HepG2 (cell line): ENCODE results near the gene SCAF8. TPM values are rescaled to one million over a fixed set of nuclear protein-coding genes. Genes with fewer than 3 reads are reported as not detected.

Source experiments
- ATAC-seq: fragments of 200-7000 bp; cut with Tn5 transposase; 3 replicates; pipeline ENCODE4 v1.9.1; 2020; ENCODE audit warnings: mild to moderate bottlenecking, moderate library complexity
- BruUV-seq: library from RNA; stranded (reverse); fragments of 400-500 nt; replicated peaks from 2 replicates; lab custom pipeline; 2021; lab: Mats Ljungman, UMichigan
- CTCF ChIA-PET: fragments of 300-600 bp; formaldehyde crosslinking; extraction: SDS; loops from one replicate; lab custom pipeline; 2021; ENCODE audit warnings: low total read pairs, inconsistent platforms, low intra/inter-chr PET ratio; lab: Yijun Ruan, JAX
- POLR2A ChIA-PET: fragments of 350-600 bp; sonication (Branson Sonifier 250); formaldehyde crosslinking; loops from one replicate; lab custom pipeline; 2020; ENCODE audit warnings: antibody characterized with exemption, inconsistent platforms; lab: Yijun Ruan, JAX
- DNase-seq: peaks from one replicate; pipeline ENCODE4 v3.0.0-alpha.2; 2015; ENCODE audit warnings: low spot score
- FAIRE-seq: peaks from 3 replicates; lab custom pipeline; 2011; peaks lifted over from hg19 to GRCh38; lab: Jason Lieb, UNC
- H2AFZ ChIP-seq: one replicate; pipeline ENCODE4 v1.6.1; 2011; ENCODE audit warnings: low read length, inconsistent platforms
- H3K27ac ChIP-seq: fragments of 300-600 bp; 3 replicates; pipeline ENCODE4 v1.8.0; 2011; ENCODE audit warnings: mixed run types, mild to moderate bottlenecking, mixed read lengths, low read length, inconsistent platforms; ENCODE audit not compliant: insufficient read depth; ENCODE audit errors: extremely low read length
- H3K27me3 ChIP-seq, 2 experiments: fragments of 200-600 bp in 1 of 2; 2 replicates in 1 of 2; 3 replicates in 1 of 2; pipeline versions ENCODE4 v1.6.0 to v1.8.0; 2011; ENCODE audit warnings: low read length in 2 of 2, mild to moderate bottlenecking in 2 of 2, moderate library complexity in 2 of 2, inconsistent platforms in 1 of 2; ENCODE audit not compliant: insufficient read depth in 2 of 2, control insufficient read depth in 1 of 2
- H3K36me3 ChIP-seq, 2 experiments: fragments of 200-600 bp in 1 of 2; replicated peaks in 1 of 2; 2 replicates in 1 of 2; 3 replicates in 1 of 2; pipeline versions ENCODE4 v1.5.1 to v1.8.0; 2011; ENCODE audit warnings: low read length in 2 of 2, inconsistent platforms in 1 of 2; ENCODE audit not compliant: insufficient read depth in 2 of 2, control insufficient read depth in 1 of 2
- H3K4me1 ChIP-seq: 2 replicates; pipeline ENCODE4 v1.5.1; 2012; ENCODE audit warnings: low read length, inconsistent platforms; ENCODE audit not compliant: insufficient read depth
- H3K4me2 ChIP-seq: 2 replicates; pipeline ENCODE4 v1.6.0; 2011; ENCODE audit warnings: low read depth, low read length, inconsistent platforms
- H3K4me3 ChIP-seq, 3 experiments: fragments of 200-600 bp in 1 of 3; sonication (generic), shearing (Covaris generic) in 1 of 3; replicated peaks in 1 of 3; 2 replicates each; pipeline ENCODE4 v1.5.1; 2011 to 2016; ENCODE audit warnings: low read length in 3 of 3, inconsistent platforms in 2 of 3, low read depth in 2 of 3, mild to moderate bottlenecking in 2 of 3, control low read depth in 1 of 3, mixed read lengths in 1 of 3; ENCODE audit not compliant: insufficient read depth in 1 of 3
- H3K79me2 ChIP-seq: one replicate; pipeline ENCODE4 v1.6.1; 2011; ENCODE audit warnings: low read length, inconsistent platforms; ENCODE audit not compliant: insufficient read depth
- H3K9ac ChIP-seq: 2 replicates; pipeline ENCODE4 v1.6.0; 2011; ENCODE audit warnings: mild to moderate bottlenecking, low read depth, low read length, inconsistent platforms; ENCODE audit not compliant: insufficient read depth
- H3K9me3 ChIP-seq: 2 replicates; pipeline ENCODE4 v1.5.1; 2012; ENCODE audit warnings: mild to moderate bottlenecking, low read length
- H4K20me1 ChIP-seq: 2 replicates; pipeline ENCODE4 v1.6.0; 2011; ENCODE audit warnings: inconsistent platforms, mild to moderate bottlenecking, low read length, moderate library complexity; ENCODE audit not compliant: insufficient read depth
- CAMTA2 ChIP-seq: sonication (generic); formaldehyde crosslinking; IDR thresholded peaks from 2 replicates; pipeline ENCODE4 v1.4.0; 2020; ENCODE audit warnings: mild to moderate bottlenecking, missing genetic modification reagents, borderline replicate concordance
- CREM ChIP-seq, 2 experiments: sonication (generic) in 1 of 2; formaldehyde crosslinking in 1 of 2; IDR thresholded peaks; 2 replicates each; pipeline versions ENCODE4 v1.4.0 to v1.6.1; 2016 to 2020; ENCODE audit warnings: antibody characterized with exemption in 1 of 2, mild to moderate bottlenecking in 1 of 2, missing genetic modification reagents in 1 of 2
- DR1 ChIP-seq: sonication (generic); formaldehyde crosslinking; IDR thresholded peaks from 2 replicates; pipeline ENCODE4 v1.8.0; 2021; ENCODE audit warnings: mild to moderate bottlenecking, missing genetic modification reagents, inconsistent platforms
- ETV5 ChIP-seq: IDR thresholded peaks from 2 replicates; pipeline ENCODE4 v1.6.1; 2018; ENCODE audit warnings: missing biosample characterization, missing genetic modification reagents, inconsistent platforms, borderline replicate concordance
- KLF12 ChIP-seq: sonication (generic); formaldehyde crosslinking; IDR thresholded peaks from 2 replicates; pipeline ENCODE4 v1.4.0; 2020; ENCODE audit warnings: missing genetic modification reagents, borderline replicate concordance
- MLLT10 ChIP-seq: sonication (generic); formaldehyde crosslinking; IDR thresholded peaks from 2 replicates; pipeline ENCODE4 v1.4.0; 2020; ENCODE audit warnings: missing genetic modification reagents
- PITX1 ChIP-seq: sonication (generic); formaldehyde crosslinking; IDR thresholded peaks from 2 replicates; pipeline ENCODE4 v1.5.1; 2020; ENCODE audit warnings: mild to moderate bottlenecking, missing genetic modification reagents
- RCOR2 ChIP-seq: IDR thresholded peaks from 2 replicates; pipeline ENCODE4 v1.6.1; 2016; ENCODE audit warnings: missing biosample characterization, missing genetic modification reagents
- RFXAP ChIP-seq: sonication (generic); formaldehyde crosslinking; IDR thresholded peaks from 2 replicates; pipeline ENCODE4 v1.4.0; 2020; ENCODE audit warnings: missing genetic modification reagents, borderline replicate concordance
- SNRNP70 ChIP-seq: fragments of 200-400 bp; formaldehyde crosslinking; IDR thresholded peaks from 2 replicates; pipeline ENCODE4 v1.6.1; 2017; ENCODE audit warnings: mild to moderate bottlenecking, low read depth, low read length, moderate library complexity
- SP5 ChIP-seq: IDR thresholded peaks from 2 replicates; pipeline ENCODE4 v1.6.1; 2016; ENCODE audit warnings: low read depth, borderline replicate concordance
- STAT5B ChIP-seq: sonication (generic); formaldehyde crosslinking; IDR thresholded peaks from 2 replicates; pipeline ENCODE4 v1.4.0; 2020; ENCODE audit warnings: missing genetic modification reagents
- TEAD3 ChIP-seq: optimal IDR thresholded peaks from 2 replicates; pipeline ENCODE3; 2016; ENCODE audit warnings: borderline replicate concordance
- ZNF296 ChIP-seq: sonication (generic); formaldehyde crosslinking; conservative IDR thresholded peaks from 2 replicates; pipeline ENCODE4 v1.5.0; 2020; ENCODE audit warnings: mild to moderate bottlenecking, missing genetic modification reagents
- ZNF329 ChIP-seq: sonication (generic); formaldehyde crosslinking; IDR thresholded peaks from 2 replicates; pipeline ENCODE4 v1.9.0; 2021; ENCODE audit warnings: low read depth, mild to moderate bottlenecking, missing genetic modification reagents
- ZNF34 ChIP-seq: sonication (generic); formaldehyde crosslinking; IDR thresholded peaks from 2 replicates; pipeline ENCODE4 v1.4.0; 2020; ENCODE audit warnings: mild to moderate bottlenecking, missing genetic modification reagents, borderline replicate concordance
- ZNF367 ChIP-seq: sonication (generic); formaldehyde crosslinking; IDR thresholded peaks from 2 replicates; pipeline ENCODE4 v1.4.0; 2020; ENCODE audit warnings: missing genetic modification reagents, borderline replicate concordance
- ZNF484 ChIP-seq: sonication (generic); formaldehyde crosslinking; IDR thresholded peaks from 2 replicates; pipeline ENCODE4 v1.5.1; 2020; ENCODE audit warnings: mild to moderate bottlenecking, low read depth, missing genetic modification reagents, borderline replicate concordance
- ZNF768 ChIP-seq: sonication (generic); formaldehyde crosslinking; IDR thresholded peaks from 2 replicates; pipeline ENCODE4 v1.4.0; 2020; ENCODE audit warnings: missing genetic modification reagents
- ZNF776 ChIP-seq: sonication (generic); formaldehyde crosslinking; IDR thresholded peaks from 2 replicates; pipeline ENCODE4 v1.4.0; 2020; ENCODE audit warnings: mild to moderate bottlenecking, missing genetic modification reagents
- WGBS: methylation state at CpG from one replicate; pipeline ENCODE4 v1.1.6; 2017; ENCODE audit warnings: low lambda C conversion rate; 5-methylcytosine and 5-hydroxymethylcytosine counted together
- in situ Hi-C: cut with HindIII; loops from 2 replicates; pipeline ENCODE4 v1.10.0; 2017; ENCODE audit warnings: low pct_unique_long_range_greater_than_20kb; ENCODE audit not compliant: extremely low pct_ligation_motif_present
- intact Hi-C: fragments of 100-400 bp; cut with micrococcal nuclease; formaldehyde crosslinking; loops from one replicate; pipeline ENCODE4 v1.10.0; 2022; ENCODE audit not compliant: unreplicated experiment
- polyA plus RNA-seq, 8 experiments: library from polyadenylated mRNA; depleted of rRNA in 3 of 8; stranded (reverse) in 7 of 8; unstranded in 1 of 8; fragments of >200 nt; fragmentation: Illumina TruSeq in 4 of 8; extraction: Trizol in 4 of 8; gene quantifications; 2 replicates each; pipeline versions ENCODE4 v1.2.1 to v1.2.3, GENCODE V29; 2011 to 2016; ENCODE audit warnings: low read depth in 4 of 8, missing spikeins in 1 of 8, mixed read lengths in 1 of 8; ENCODE audit not compliant: insufficient read depth in 1 of 8
- total RNA-seq, 5 experiments: library from RNA; depleted of rRNA; stranded (reverse); fragments of >200 nt; fragmentation: Illumina TruSeq; extraction: Trizol; gene quantifications; 2 replicates each; pipeline ENCODE4 v1.2.3, GENCODE V29; 2016; ENCODE audit warnings: low read depth in 1 of 5
- TF ChIP-seq, protein P1 (sequence below): IDR thresholded peaks from 2 replicates; pipeline ENCODE4 v1.6.1; 2018; ENCODE audit warnings: missing genetic modification reagents

The SCAF8 gene
- total and polyA plus RNA-seq, 2 of the 13 experiments (the other 11 are each of a cell fraction or from before 2014, with no cell fraction given): 15.3 to 40.8 TPM

DNA sequence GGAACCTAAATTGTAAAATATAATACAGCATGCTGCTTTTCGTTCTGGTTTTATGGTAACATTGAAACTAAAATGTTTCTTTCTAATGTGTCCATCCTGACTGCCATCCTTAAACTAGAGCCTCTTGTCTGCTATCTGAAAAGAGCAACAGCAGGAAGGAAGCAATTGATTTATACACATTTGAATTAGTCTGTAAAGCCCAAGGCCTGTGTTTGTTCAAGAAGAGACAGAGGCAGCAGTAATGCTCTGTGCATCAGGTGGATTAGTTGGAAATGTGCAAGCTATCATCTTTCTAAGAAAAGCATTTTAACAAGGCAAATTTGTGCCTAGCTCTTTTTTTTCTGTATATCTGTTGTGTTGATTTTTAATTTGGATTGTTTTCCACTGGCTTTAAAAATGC lies 128.6 kb downstream of the SCAF8 start:
- TF ChIP-seq DR1 (CRISPR knock-in tag) (no peak), SNRNP70 (no peak), RFXAP (CRISPR knock-in tag) (no peak), SP5 (CRISPR knock-in tag) (no peak), ZNF776 (CRISPR knock-in tag) (no peak), MLLT10 (no peak), PITX1 (no peak), STAT5B (CRISPR knock-in tag) (no peak), CREM (IDR thresholded peaks at IDR 0.05) (no peak), CREM (CRISPR knock-in tag; IDR thresholded peaks at IDR 0.05) (no peak)
- ATAC-seq (no peak), DNase-seq (no peak), FAIRE-seq (no peak)
- H3K9me3 ChIP-seq: no peaks in the 10 kb centered on the region
- H3K36me3 ChIP-seq: peaks cover 0 to 6% of the 10 kb centered on the region in 2 experiments; a peak in 1 of 5 replicates
- peaks cover 18% of the 10 kb centered on the region for H3K4me1 ChIP-seq
- no peak overlapping the region for H2AFZ ChIP-seq
- H3K27me3 ChIP-seq: no peaks in the 10 kb centered on the region
- H3K4me3 ChIP-seq: no peak overlapping the region
- ChIA-PET CTCF (no interaction called here), POLR2A (no interaction called here)
- no peak overlapping the region for H3K27ac ChIP-seq
- 97% methylated on average over 1 of the region's 1 CpG for WGBS
- no peak overlapping the region for H3K4me2 ChIP-seq
- peaks cover 3% of the 10 kb centered on the region for H3K79me2 ChIP-seq
- 0 out of 2 replicates have a peak, but pooled peaks cover 5% of the 10 kb centered on the region for H4K20me1 ChIP-seq
- no peak overlapping the region for H3K9ac ChIP-seq
- intact Hi-C loops: loop anchor here (2.0 kb wide), 1 partner anchor 187 kb away; no protein-coding TSS in a partner anchor
- in situ Hi-C loops: no loop called here
- no TSS peak for BruUV-seq

DNA sequence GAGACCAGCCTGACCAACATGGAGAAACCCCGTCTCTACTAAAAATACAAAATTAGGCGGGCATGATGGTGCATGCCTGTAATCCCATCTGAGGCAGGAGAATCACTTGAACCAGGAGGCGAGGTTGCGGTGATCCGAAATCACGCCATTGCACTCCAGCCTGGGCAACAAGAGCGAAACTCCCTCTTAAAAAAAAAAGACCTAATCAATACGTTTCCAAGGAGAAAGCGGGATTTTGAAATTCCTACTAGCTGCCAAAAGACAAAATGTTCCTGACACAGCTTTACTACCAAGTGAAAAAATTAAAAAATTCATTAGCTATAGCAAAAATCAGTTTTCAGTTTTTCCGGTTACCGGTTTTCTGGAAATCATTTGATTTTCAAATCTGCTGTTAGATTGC lies 129.3 kb downstream of the SCAF8 start:
- in situ Hi-C loops (no loop called here), intact Hi-C loops (loop anchor here (2.0 kb wide), 1 partner anchor 188 kb away; no protein-coding TSS in a partner anchor)
- Histone ChIP-seq H4K20me1 (0 out of 2 replicates have a peak, but pooled peaks cover 5% of the 10 kb centered on the region), H3K4me1 (peaks cover 18% of the 10 kb centered on the region), H3K4me2 (no peak overlapping the region), H3K36me3 (peaks cover 0 to 6% of the 10 kb centered on the region in 2 experiments; a peak in 1 of 5 replicates), H3K4me3 (no peak overlapping the region), H3K79me2 (peaks cover 3% of the 10 kb centered on the region), H3K9me3 (no peaks in the 10 kb centered on the region), H3K27ac (no peak overlapping the region), H2AFZ (no peak overlapping the region), H3K27me3 (no peaks in the 10 kb centered on the region), H3K9ac (no peak overlapping the region)
- POLR2A ChIA-PET: no interaction called here
- FAIRE-seq (no peak), ATAC-seq (no peak), DNase-seq (no peak)
- WGBS: 98% methylated on average over 11 of the region's 11 CpGs
- BruUV-seq: no TSS peak
- CTCF ChIA-PET: no interaction called here
- no peak for TF ChIP-seq KLF12 (CRISPR knock-in tag)
- TF ChIP-seq CAMTA2 (CRISPR knock-in tag): no peak
- TF ChIP-seq RCOR2 (CRISPR knock-in tag): no peak
- TF ChIP-seq TEAD3 (CRISPR knock-in tag): no peak
- no peak for TF ChIP-seq ZNF296
- TF ChIP-seq ZNF329 (CRISPR knock-in tag): no peak
- no peak for TF ChIP-seq ETV5 (CRISPR knock-in tag)
- no peak for TF ChIP-seq ZNF367 (CRISPR knock-in tag)
- no peak for TF ChIP-seq ZNF768 (CRISPR knock-in tag)
- TF ChIP-seq ZNF484 (CRISPR knock-in tag): no peak
- TF ChIP-seq, protein P1, sequence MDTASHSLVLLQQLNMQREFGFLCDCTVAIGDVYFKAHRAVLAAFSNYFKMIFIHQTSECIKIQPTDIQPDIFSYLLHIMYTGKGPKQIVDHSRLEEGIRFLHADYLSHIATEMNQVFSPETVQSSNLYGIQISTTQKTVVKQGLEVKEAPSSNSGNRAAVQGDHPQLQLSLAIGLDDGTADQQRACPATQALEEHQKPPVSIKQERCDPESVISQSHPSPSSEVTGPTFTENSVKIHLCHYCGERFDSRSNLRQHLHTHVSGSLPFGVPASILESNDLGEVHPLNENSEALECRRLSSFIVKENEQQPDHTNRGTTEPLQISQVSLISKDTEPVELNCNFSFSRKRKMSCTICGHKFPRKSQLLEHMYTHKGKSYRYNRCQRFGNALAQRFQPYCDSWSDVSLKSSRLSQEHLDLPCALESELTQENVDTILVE (CRISPR knock-in tag): no peak
- TF ChIP-seq ZNF34: no peak
